ENCODE measurements around the gene TBC1D1.

The TBC1D1 gene

GRCh38 chr4:38067499-38067898, 176.6 kb downstream of the TBC1D1 start:
- Histone ChIP-seq H3K14ac (ENCODE audit: low read length) (no peak overlapping the region), H3K4me2 (ENCODE audit: low read length) (no peak overlapping the region), H3K9ac (ENCODE audit: low read length) (no peak overlapping the region), H3K27ac (ENCODE audit: low read depth, low read length) (peak overlapping the region; percentile 16), H2BK120ac (ENCODE audit: insufficient read depth, low read length, poor library complexity) (no peak overlapping the region), H3K79me1 (ENCODE audit: low read length) (peaks cover 11% of the 10 kb centered on the region), H2AFZ (ENCODE audit: insufficient read depth, low read length, poor library complexity) (no peak overlapping the region), H3K4me1 (ENCODE audit: control insufficient read depth in 1 of 2, insufficient read depth in 2 of 2, low read length in 2 of 2) (peaks cover 10 to 23% of the 10 kb centered on the region in 2 experiments), H3K23ac (ENCODE audit: low read length) (no peak overlapping the region), H4K12ac (ENCODE audit: low read depth, low read length) (peak overlapping the region; percentile 38), H2AK5ac (ENCODE audit: low read length) (no peak overlapping the region), H3K4ac (ENCODE audit: low read depth, low read length) (no peak overlapping the region), H3K36me3 (ENCODE audit: control insufficient read depth in 1 of 2, insufficient read depth in 2 of 2, low read length in 2 of 2) (peaks cover 13 to 19% of the 10 kb centered on the region in 2 experiments), H3K27me3 (ENCODE audit: insufficient read depth, low read length) (no peaks in the 10 kb centered on the region), H4K91ac (ENCODE audit: low read depth, low read length) (peak overlapping the region; percentile 64), H3K18ac (ENCODE audit: low read length) (peak overlapping the region; percentile 67), H4K8ac (ENCODE audit: low read depth, low read length) (no peak overlapping the region), H2BK5ac (ENCODE audit: low read depth, low read length, poor library complexity) (peak overlapping the region; percentile 18), H2BK12ac (ENCODE audit: low read length) (peak overlapping the region; percentile 25), H3K9me3 (ENCODE audit: insufficient read depth, low read depth, low read length) (no peaks in the 10 kb centered on the region), H3K4me3 (ENCODE audit: low read depth, low read length) (no peak overlapping the region), H3K79me2 (ENCODE audit: control insufficient read depth, insufficient read depth, low read length, poor library complexity) (peaks cover 2% of the 10 kb centered on the region)
- no peak for DNase-seq
- no CpG with 5 or more reads among the region's 7 CpGs for WGBS (ENCODE audit: extremely low coverage, insufficient coverage, insufficient read length)

GRCh38 chr4:38068107-38068506, 177.2 kb downstream of the TBC1D1 start:
- Histone ChIP-seq H4K8ac (ENCODE audit: low read depth, low read length) (peak overlapping the region; percentile 27), H3K4me1 (ENCODE audit: control insufficient read depth in 1 of 2, insufficient read depth in 2 of 2, low read length in 2 of 2) (peaks cover 9 to 19% of the 10 kb centered on the region in 2 experiments), H4K91ac (ENCODE audit: low read depth, low read length) (peak overlapping the region; percentile 64), H3K79me1 (ENCODE audit: low read length) (peaks cover 10% of the 10 kb centered on the region), H3K27ac (ENCODE audit: low read depth, low read length) (peak overlapping the region; percentile 51), H3K14ac (ENCODE audit: low read length) (no peak overlapping the region), H3K23ac (ENCODE audit: low read length) (no peak overlapping the region), H2BK12ac (ENCODE audit: low read length) (no peak overlapping the region), H2AFZ (ENCODE audit: insufficient read depth, low read length, poor library complexity) (no peak overlapping the region), H2BK120ac (ENCODE audit: insufficient read depth, low read length, poor library complexity) (no peak overlapping the region), H2AK5ac (ENCODE audit: low read length) (no peak overlapping the region), H3K9me3 (ENCODE audit: insufficient read depth, low read depth, low read length) (no peaks in the 10 kb centered on the region), H3K18ac (ENCODE audit: low read length) (no peak overlapping the region), H3K4me3 (ENCODE audit: low read depth, low read length) (no peak overlapping the region), H2BK5ac (ENCODE audit: low read depth, low read length, poor library complexity) (no peak overlapping the region), H3K9ac (ENCODE audit: low read length) (no peak overlapping the region), H4K12ac (ENCODE audit: low read depth, low read length) (peak overlapping the region; percentile 38), H3K27me3 (ENCODE audit: insufficient read depth, low read length) (no peaks in the 10 kb centered on the region), H3K4me2 (ENCODE audit: low read length) (no peak overlapping the region), H3K4ac (ENCODE audit: low read depth, low read length) (no peak overlapping the region), H3K79me2 (ENCODE audit: control insufficient read depth, insufficient read depth, low read length, poor library complexity) (peaks cover under 1% of the 10 kb centered on the region), H3K36me3 (ENCODE audit: control insufficient read depth in 1 of 2, insufficient read depth in 2 of 2, low read length in 2 of 2) (peaks cover 12 to 21% of the 10 kb centered on the region in 2 experiments)
- no CpG with 5 or more reads among the region's 7 CpGs for WGBS (ENCODE audit: extremely low coverage, insufficient coverage, insufficient read length)
- peak in 1 of 2 donors; percentile 61 for DNase-seq

GRCh38 chr4:38069271-38069760, 178.4 kb downstream of the TBC1D1 start:
- no peaks in the 10 kb centered on the region for H3K9me3 ChIP-seq (ENCODE audit: insufficient read depth, low read depth, low read length)
- peak overlapping the region; percentile 49 for H4K91ac ChIP-seq (ENCODE audit: low read depth, low read length)
- H2BK12ac ChIP-seq (ENCODE audit: low read length) = no peak overlapping the region
- H3K4me1 ChIP-seq (ENCODE audit: control insufficient read depth in 1 of 2, insufficient read depth in 2 of 2, low read length in 2 of 2) = peaks cover 7 to 19% of the 10 kb centered on the region in 2 experiments
- H3K79me2 ChIP-seq (ENCODE audit: control insufficient read depth, insufficient read depth, low read length, poor library complexity) = no peaks in the 10 kb centered on the region
- H3K4ac ChIP-seq (ENCODE audit: low read depth, low read length) = no peak overlapping the region
- H3K27me3 ChIP-seq (ENCODE audit: insufficient read depth, low read length) = no peaks in the 10 kb centered on the region
- no peak overlapping the region for H3K4me3 ChIP-seq (ENCODE audit: low read depth, low read length)
- no peak overlapping the region for H2BK5ac ChIP-seq (ENCODE audit: low read depth, low read length, poor library complexity)
- H2AFZ ChIP-seq (ENCODE audit: insufficient read depth, low read length, poor library complexity) = no peak overlapping the region
- H4K8ac ChIP-seq (ENCODE audit: low read depth, low read length) = no peak overlapping the region
- H3K14ac ChIP-seq (ENCODE audit: low read length) = no peak overlapping the region
- no peak overlapping the region for H2BK120ac ChIP-seq (ENCODE audit: insufficient read depth, low read length, poor library complexity)
- no peak overlapping the region for H3K9ac ChIP-seq (ENCODE audit: low read length)
- peaks cover 12 to 26% of the 10 kb centered on the region in 2 experiments for H3K36me3 ChIP-seq (ENCODE audit: control insufficient read depth in 1 of 2, insufficient read depth in 2 of 2, low read length in 2 of 2)
- no peak overlapping the region for H3K27ac ChIP-seq (ENCODE audit: low read depth, low read length)
- WGBS (ENCODE audit: extremely low coverage, insufficient coverage, insufficient read length) = no CpG with 5 or more reads among the region's 6 CpGs
- no peak overlapping the region for H3K18ac ChIP-seq (ENCODE audit: low read length)
- no peak overlapping the region for H3K23ac ChIP-seq (ENCODE audit: low read length)
- peak; percentile 65 to 68 for DNase-seq
- H3K4me2 ChIP-seq (ENCODE audit: low read length) = no peak overlapping the region
- no peak overlapping the region for H4K12ac ChIP-seq (ENCODE audit: low read depth, low read length)
- peaks cover 8% of the 10 kb centered on the region for H3K79me1 ChIP-seq (ENCODE audit: low read length)
- no peak overlapping the region for H2AK5ac ChIP-seq (ENCODE audit: low read length)

- Histone ChIP-seq H3K27ac (ENCODE audit: low read depth, low read length) (no peak overlapping the region), H2AK5ac (ENCODE audit: low read length) (no peak overlapping the region), H4K12ac (ENCODE audit: low read depth, low read length) (no peak overlapping the region), H3K4ac (ENCODE audit: low read depth, low read length) (peak overlapping the region; percentile 25), H2BK5ac (ENCODE audit: low read depth, low read length, poor library complexity) (no peak overlapping the region), H3K18ac (ENCODE audit: low read length) (no peak overlapping the region), H3K23ac (ENCODE audit: low read length) (no peak overlapping the region), H3K4me2 (ENCODE audit: low read length) (no peak overlapping the region), H2BK120ac (ENCODE audit: insufficient read depth, low read length, poor library complexity) (no peak overlapping the region), H4K8ac (ENCODE audit: low read depth, low read length) (no peak overlapping the region), H3K79me2 (ENCODE audit: control insufficient read depth, insufficient read depth, low read length, poor library complexity) (no peaks in the 10 kb centered on the region), H3K14ac (ENCODE audit: low read length) (no peak overlapping the region), H3K27me3 (ENCODE audit: insufficient read depth, low read length) (no peaks in the 10 kb centered on the region), H3K9me3 (ENCODE audit: insufficient read depth, low read depth, low read length) (no peaks in the 10 kb centered on the region), H3K9ac (ENCODE audit: low read length) (no peak overlapping the region), H4K91ac (ENCODE audit: low read depth, low read length) (no peak overlapping the region), H3K79me1 (ENCODE audit: low read length) (peaks cover 8% of the 10 kb centered on the region), H2AFZ (ENCODE audit: insufficient read depth, low read length, poor library complexity) (no peak overlapping the region), H3K36me3 (ENCODE audit: control insufficient read depth in 1 of 2, insufficient read depth in 2 of 2, low read length in 2 of 2) (peaks cover 6 to 19% of the 10 kb centered on the region in 2 experiments), H2BK12ac (ENCODE audit: low read length) (no peak overlapping the region), H3K4me3 (ENCODE audit: low read depth, low read length) (no peak overlapping the region), H3K4me1 (ENCODE audit: control insufficient read depth in 1 of 2, insufficient read depth in 2 of 2, low read length in 2 of 2) (peaks cover 7 to 21% of the 10 kb centered on the region in 2 experiments)
- WGBS (ENCODE audit: extremely low coverage, insufficient coverage, insufficient read length) = no CpG with 5 or more reads among the region's 7 CpGs
- peak; percentile 54 to 76 for DNase-seq
These were observed 181.0 kb downstream of the TBC1D1 start for GRCh38 chr4:38071801-38072431.

All from trophoblast cell (in vitro differentiated cells and primary cell).